ENCODE data around the gene ARL2. TPM values are rescaled to one million over a fixed set of nuclear protein-coding genes. Genes with fewer than 3 reads are reported as not detected.
A peak's percentile ranks its signal among the peaks of the same experiment; 100 is the strongest.
"Not testable (repeated sequence)": the region's sequence is repeated elsewhere in the genome, so short reads cannot be mapped to it uniquely, and the experiment has no call there.

ARL2 gene
- total RNA-seq, 1 donor from 2014 or later = 151 TPM

DNA sequence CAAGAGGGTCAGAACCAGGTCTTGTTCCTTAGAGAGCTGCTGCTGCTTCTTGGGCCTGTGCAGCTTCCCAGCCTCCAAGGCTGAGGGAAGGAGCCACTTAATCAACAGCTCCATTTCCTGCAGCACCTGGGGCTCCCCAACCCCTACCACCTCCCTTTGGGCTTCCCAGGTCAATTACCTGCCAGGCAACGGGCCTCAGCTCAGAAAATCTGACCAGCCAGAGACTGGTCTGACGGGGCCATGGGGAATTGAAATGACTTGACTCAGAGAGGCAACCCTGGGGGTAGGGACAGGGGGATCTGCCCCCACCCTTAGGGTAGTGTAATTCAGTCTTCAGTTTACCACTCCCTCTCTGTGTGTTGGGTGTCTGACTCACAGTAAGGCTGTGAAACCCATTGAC, 37.3 kb upstream of the ARL2 start:
- no peak overlapping the region for H3K4me3 ChIP-seq (ENCODE audit: low read depth, low read length)
- no peak for DNase-seq (ENCODE audit: low read depth)
- no peak for TF ChIP-seq CTCF (conservative IDR thresholded peaks at IDR 0.05; ENCODE audit: low read depth, low read length)

DNA sequence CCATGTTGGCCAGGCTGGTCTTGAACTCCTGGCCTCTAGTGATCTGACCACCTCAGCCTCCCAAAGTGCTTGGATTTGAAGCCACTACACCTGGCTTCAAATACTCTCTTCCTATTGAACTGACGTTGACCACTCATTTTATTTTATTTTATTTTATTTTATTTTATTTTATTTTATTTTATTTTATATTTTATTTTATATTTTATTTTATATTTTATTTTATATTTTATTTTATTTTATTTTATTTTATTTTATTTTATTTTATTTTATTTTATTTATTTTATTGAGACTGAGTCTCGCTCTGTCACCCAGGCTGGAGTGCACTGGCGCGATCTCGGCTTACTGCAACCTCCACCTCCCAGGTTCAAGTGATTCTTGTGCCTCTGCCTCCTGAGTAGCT, 30.6 kb upstream of the ARL2 start:
- H3K4me3 ChIP-seq (ENCODE audit: low read depth, low read length); DNase-seq (ENCODE audit: low read depth): not testable (repeated sequence)

DNA sequence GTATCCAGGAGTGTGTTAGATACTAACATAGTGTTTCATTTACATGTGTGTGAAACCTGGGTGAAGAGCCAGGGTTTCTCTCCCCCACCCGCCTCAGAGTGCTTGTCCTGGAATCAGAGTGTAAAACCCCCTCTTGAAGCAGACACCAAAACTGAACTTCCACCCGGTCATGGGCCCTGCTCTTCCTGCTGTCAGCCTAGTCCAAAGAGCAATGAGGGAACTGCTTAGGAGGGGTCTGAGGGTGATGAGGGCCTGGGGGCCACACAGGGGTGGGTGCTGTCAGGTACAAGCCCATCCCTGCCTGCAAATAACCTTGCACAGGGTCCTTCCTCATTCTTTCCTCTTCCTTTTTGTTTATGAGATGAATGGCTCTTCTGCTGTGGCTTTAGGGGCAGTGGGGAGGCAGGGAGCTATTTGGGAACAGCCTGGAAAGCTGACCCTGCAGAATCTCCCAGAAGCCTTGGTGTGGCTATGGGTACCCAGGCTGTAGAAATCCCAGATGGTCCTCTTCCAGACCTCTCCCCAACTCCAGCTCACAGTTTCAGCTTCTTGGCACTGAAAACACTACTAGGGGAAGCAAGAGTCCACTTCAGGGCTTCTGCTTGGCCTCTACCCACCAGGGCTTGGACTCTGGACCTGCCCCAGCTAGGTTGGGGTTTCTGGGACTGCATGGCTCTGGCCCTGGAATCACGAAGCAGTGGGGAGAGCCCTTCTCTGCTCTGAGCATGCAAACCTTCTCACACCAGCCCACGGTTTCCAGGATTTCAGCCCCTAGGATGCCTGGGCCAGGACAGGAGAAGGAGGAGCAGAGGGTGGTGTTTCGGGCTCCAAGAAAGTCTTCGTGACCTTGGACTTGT, 25.7 kb upstream of the ARL2 start:
- no peak overlapping the region for H3K4me3 ChIP-seq (ENCODE audit: low read depth, low read length)
- no peak for TF ChIP-seq CTCF (conservative IDR thresholded peaks at IDR 0.05; ENCODE audit: low read depth, low read length)
- DNase-seq (ENCODE audit: low read depth) = no peak

GRCh38 chr11:64989416-64989815, 24.5 kb upstream of the ARL2 start:
- no peak overlapping the region for H3K4me3 ChIP-seq (ENCODE audit: low read depth, low read length)
- TF ChIP-seq CTCF (conservative IDR thresholded peaks at IDR 0.05; ENCODE audit: low read depth, low read length) = no peak
- no peak for DNase-seq (ENCODE audit: low read depth)

DNA sequence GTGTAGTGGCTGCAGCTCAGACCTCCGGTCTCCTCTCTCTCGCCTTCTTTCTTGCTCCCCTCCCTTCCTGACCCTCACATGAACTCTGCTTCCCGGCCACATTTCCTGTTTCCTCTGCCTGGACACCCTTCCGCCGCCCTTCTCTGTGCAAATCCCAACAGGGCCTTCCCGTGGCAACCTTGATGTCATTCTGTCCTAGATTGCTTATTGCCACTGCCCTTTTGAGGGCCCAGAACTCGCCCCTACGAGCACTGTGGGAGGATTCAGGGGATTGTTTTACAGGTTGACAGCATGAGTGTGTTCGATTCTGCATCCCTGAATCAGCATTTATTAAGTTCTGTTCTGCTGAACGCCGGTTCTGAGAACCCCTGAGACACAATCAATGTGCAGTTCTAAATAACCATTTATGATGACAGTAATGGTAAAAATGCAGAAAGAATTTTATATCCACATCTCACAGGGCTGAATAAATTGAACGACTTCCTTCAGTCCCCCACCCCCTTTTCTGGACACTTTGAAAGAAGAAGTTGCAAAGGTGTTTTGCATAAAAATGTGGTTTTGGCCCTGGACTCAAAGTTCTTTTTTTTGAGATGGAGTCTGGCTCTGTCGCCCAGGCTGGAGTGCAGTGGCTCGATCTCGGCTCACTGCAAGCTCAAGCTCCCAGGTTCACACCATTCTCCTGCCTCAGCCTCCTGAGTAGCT, 23.6 kb upstream of the ARL2 start:
- H3K4me3 ChIP-seq (ENCODE audit: low read depth, low read length) = no peak overlapping the region
- no peak for DNase-seq (ENCODE audit: low read depth)
- no peak for TF ChIP-seq CTCF (conservative IDR thresholded peaks at IDR 0.05; ENCODE audit: low read depth, low read length)

GRCh38 chr11:64994318-64994717, 19.6 kb upstream of the ARL2 start:
- no peak for DNase-seq (ENCODE audit: low read depth)
- no peak overlapping the region for H3K4me3 ChIP-seq (ENCODE audit: low read depth, low read length)
- no peak for TF ChIP-seq CTCF (conservative IDR thresholded peaks at IDR 0.05; ENCODE audit: low read depth, low read length)

DNA sequence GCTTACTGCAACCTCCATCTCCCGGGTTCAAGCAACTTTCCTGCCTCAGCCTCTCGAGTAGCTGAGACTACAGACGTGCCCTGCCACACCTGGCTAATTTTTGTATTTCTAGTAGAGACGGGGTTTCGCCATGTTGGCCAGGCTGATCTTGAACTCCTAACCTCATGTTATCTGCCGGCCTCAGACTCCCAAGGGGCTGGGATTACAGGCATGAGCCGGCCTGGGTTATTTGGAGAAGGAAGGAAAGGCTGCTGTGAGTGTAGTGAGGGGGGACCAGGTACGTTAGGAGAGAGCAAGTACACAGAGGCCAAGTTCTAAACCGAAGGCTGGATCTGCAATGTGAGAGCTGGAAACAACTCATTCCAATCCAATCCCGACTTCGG, 17.6 kb upstream of the ARL2 start:
- peak overlapping the region; percentile 61 for H3K4me3 ChIP-seq (ENCODE audit: low read depth, low read length)
- no peak for TF ChIP-seq CTCF (conservative IDR thresholded peaks at IDR 0.05; ENCODE audit: low read depth, low read length)
- no peak for DNase-seq (ENCODE audit: low read depth)

All from epithelial cell of proximal tubule (primary cell).